HCT116 (cell line): ENCODE measurements around the gene GDI1. TPM values are rescaled to one million over a fixed set of nuclear protein-coding genes. Genes with fewer than 3 reads are reported as not detected.

ENCODE experiments used
- ATAC-seq: fragments of 200-7000 bp; cut with Tn5 transposase; 2 replicates; pipeline ENCODE4 v1.9.1; 2020; ENCODE audit warnings: mild to moderate bottlenecking, moderate library complexity
- Bru-seq: library from RNA; stranded (reverse); fragments of 400-500 nt; gene quantifications from one replicate; lab custom pipeline; 2021; lab: Mats Ljungman, UMichigan
- BruChase-seq, 2 experiments: library from RNA; stranded (reverse); fragments of 400-500 nt; gene quantifications; one replicate each; lab custom pipeline; 2021; lab: Mats Ljungman, UMichigan
- BruUV-seq: library from RNA; stranded (reverse); fragments of 400-500 nt; replicated peaks from 2 replicates; lab custom pipeline; 2021; lab: Mats Ljungman, UMichigan
- CTCF ChIA-PET: fragments of 300-600 bp; sonication (Branson Sonifier 250); formaldehyde crosslinking; loops from one replicate; lab custom pipeline; 2021; ENCODE audit warnings: antibody characterized with exemption; lab: Charles Lee
- POLR2A ChIA-PET: fragments of 300-600, 350-600 bp; sonication (Branson Sonifier 250); formaldehyde crosslinking; loops from one replicate; lab custom pipeline; 2021; ENCODE audit warnings: antibody characterized with exemption; lab: Charles Lee
- RAD21 ChIA-PET, 2 experiments: fragments of 300-600 bp; sonication (Branson Sonifier 250); formaldehyde crosslinking; loops; one replicate each; lab custom pipeline; 2023; ENCODE audit warnings: low total read pairs in 2 of 2; ENCODE audit not compliant: uncharacterized antibody in 2 of 2, unreplicated experiment in 2 of 2, low non-redundant PET in 1 of 2; lab: Charles Lee
- DNase-seq: peaks from one replicate; pipeline ENCODE4 v3.0.0-alpha.2; 2010; ENCODE audit warnings: low read depth, low spot score
- H2AFZ ChIP-seq: fragments of 200-600 bp; shearing (Covaris generic), sonication (generic); 2 replicates; pipeline ENCODE4 v1.6.1; 2017; ENCODE audit warnings: low read depth, mixed run types, mixed read lengths, antibody characterized with exemption, low read length; ENCODE audit not compliant: poor library complexity, severe bottlenecking
- H3K27ac ChIP-seq: 2 replicates; pipeline ENCODE4 v1.5.1; 2012; ENCODE audit warnings: low read depth, low read length
- H3K27me3 ChIP-seq: fragments of 200-600 bp; sonication (generic); 2 replicates; pipeline ENCODE4 v1.6.1; 2016; ENCODE audit warnings: mixed run types, low read length, mixed read lengths; ENCODE audit not compliant: insufficient read depth
- H3K36me3 ChIP-seq, 2 experiments: fragments of 200-500 bp in 1 of 2; fragments of 200-600 bp in 1 of 2; sonication (Bioruptor generic) in 1 of 2; sonication (generic) in 1 of 2; 2 replicates each; pipeline versions ENCODE4 v1.5.1 to v1.6.1; 2014 to 2016; ENCODE audit warnings: low read length in 2 of 2, inconsistent platforms in 1 of 2, mixed read lengths in 1 of 2, mixed run types in 1 of 2; ENCODE audit not compliant: insufficient read depth in 2 of 2, control insufficient read depth in 1 of 2
- H3K4me1 ChIP-seq, 2 experiments: fragments of 200-600 bp in 1 of 2; sonication (generic) in 1 of 2; 2 replicates each; pipeline versions ENCODE4 v1.5.1 to v1.6.1; 2012 to 2017; ENCODE audit warnings: low read length in 2 of 2, inconsistent platforms in 1 of 2, mild to moderate bottlenecking in 1 of 2, mixed read lengths in 1 of 2, mixed run types in 1 of 2, moderate library complexity in 1 of 2; ENCODE audit not compliant: insufficient read depth in 2 of 2, control insufficient read depth in 1 of 2
- H3K4me2 ChIP-seq: fragments of 200-600 bp; sonication (generic); 2 replicates; pipeline ENCODE4 v1.6.1; 2017; ENCODE audit warnings: mixed run types, low read length, mixed read lengths
- H3K4me3 ChIP-seq, 2 experiments: fragments of 200-600 bp in 1 of 2; sonication (generic) in 1 of 2; replicated peaks in 1 of 2; 2 replicates each; pipeline ENCODE4 v1.5.1; 2011 to 2016; ENCODE audit warnings: low read length in 2 of 2, control low read depth in 1 of 2, low read depth in 1 of 2, mild to moderate bottlenecking in 1 of 2, mixed read lengths in 1 of 2, mixed run types in 1 of 2
- H3K79me2 ChIP-seq: fragments of 200-600 bp; sonication (generic); 2 replicates; pipeline ENCODE4 v1.6.1; 2017; ENCODE audit warnings: mild to moderate bottlenecking, mixed run types, low read length, moderate library complexity, mixed read lengths; ENCODE audit not compliant: insufficient read depth
- H3K9ac ChIP-seq: fragments of 200-600 bp; sonication (generic); 2 replicates; pipeline ENCODE4 v1.6.1; 2016; ENCODE audit warnings: low read length, mixed read lengths
- H3K9me2 ChIP-seq: fragments of 200-600 bp; sonication (generic), shearing (Covaris generic); 2 replicates; pipeline ENCODE4 v1.6.1; 2017; ENCODE audit warnings: mixed run types, mild to moderate bottlenecking, moderate library complexity; ENCODE audit not compliant: insufficient read depth
- H3K9me3 ChIP-seq, 2 experiments: fragments of 200-500 bp in 1 of 2; fragments of 200-600 bp in 1 of 2; sonication (Bioruptor generic) in 1 of 2; sonication (generic) in 1 of 2; 2 replicates each; pipeline ENCODE4 v1.6.1; 2014 to 2017; ENCODE audit warnings: low read length in 2 of 2, mixed read lengths in 2 of 2, inconsistent platforms in 1 of 2, low read depth in 1 of 2, mild to moderate bottlenecking in 1 of 2, mixed run types in 1 of 2, moderate library complexity in 1 of 2; ENCODE audit not compliant: control insufficient read depth in 1 of 2, insufficient read depth in 1 of 2
- H4K20me1 ChIP-seq: fragments of 200-600 bp; sonication (generic), shearing (Covaris generic); 2 replicates; pipeline ENCODE4 v1.6.1; 2017; ENCODE audit warnings: mixed run types, mild to moderate bottlenecking, moderate library complexity; ENCODE audit not compliant: insufficient read depth
- CBX3 ChIP-seq: IDR thresholded peaks from 2 replicates; pipeline ENCODE4 v1.6.1; 2012; ENCODE audit warnings: low read depth
- CEBPB ChIP-seq: IDR thresholded peaks from 2 replicates; pipeline ENCODE4 v1.6.1; 2012; ENCODE audit warnings: low read depth
- CTCF ChIP-seq, 3 experiments: fragments of 200-600 bp in 1 of 3; sonication (generic) in 1 of 3; IDR thresholded peaks in 2 of 3; conservative IDR thresholded peaks in 1 of 3; 2 replicates each; pipeline ENCODE4 v1.5.1; 2012 to 2017; ENCODE audit warnings: low read depth in 2 of 3, low read length in 2 of 3, antibody characterized with exemption in 1 of 3, borderline replicate concordance in 1 of 3, control low read depth in 1 of 3, mild to moderate bottlenecking in 1 of 3, mixed read lengths in 1 of 3, mixed run types in 1 of 3, moderate library complexity in 1 of 3; ENCODE audit not compliant: insufficient read depth in 1 of 3
- EZH2 ChIP-seq: fragments of 200-600 bp; sonication (generic); IDR thresholded peaks from 2 replicates; pipeline ENCODE4 v1.6.1; 2017; ENCODE audit warnings: antibody characterized with exemption, mixed run types
- EZH2phosphoT487 ChIP-seq: fragments of 200-600 bp; IDR thresholded peaks from 2 replicates; pipeline ENCODE4 v1.6.1; 2018; ENCODE audit warnings: antibody characterized with exemption, borderline replicate concordance
- MAX ChIP-seq: IDR thresholded peaks from 2 replicates; pipeline ENCODE4 v1.6.1; 2012
- POLR2A ChIP-seq: IDR thresholded peaks from 2 replicates; pipeline ENCODE4 v1.7.0; 2011; ENCODE audit warnings: borderline replicate concordance; ENCODE audit not compliant: insufficient read depth, insufficient read length; ENCODE audit errors: extremely low read depth
- POLR2AphosphoS5 ChIP-seq: IDR thresholded peaks from 2 replicates; pipeline ENCODE4 v1.6.1; 2011; ENCODE audit warnings: mild to moderate bottlenecking, low read depth, low read length, moderate library complexity
- SRF ChIP-seq: IDR thresholded peaks from 2 replicates; pipeline ENCODE4 v1.6.1; 2012; ENCODE audit warnings: low read depth
- TCF7L2 ChIP-seq: IDR thresholded peaks from 2 replicates; pipeline ENCODE4 v1.7.0; 2011; ENCODE audit warnings: borderline replicate concordance, inconsistent platforms; ENCODE audit not compliant: insufficient read depth, insufficient read length; ENCODE audit errors: extremely low read depth
- YY1 ChIP-seq: IDR thresholded peaks from 2 replicates; pipeline ENCODE4 v1.6.1; 2011; ENCODE audit warnings: low read length, low read depth, moderate library complexity, mild to moderate bottlenecking; ENCODE audit not compliant: insufficient replicate concordance; ENCODE audit errors: extremely low read depth
- ZFX ChIP-seq: fragments of 450-650 bp; IDR thresholded peaks from 2 replicates; pipeline ENCODE4 v1.6.1; 2017
- ZNF274 ChIP-seq: fragments of 200-500 bp; sonication (Bioruptor generic); IDR thresholded peaks from 2 replicates; pipeline ENCODE4 v1.6.1; 2014; ENCODE audit warnings: mild to moderate bottlenecking, low read depth, low read length, inconsistent platforms
- intact Hi-C: fragments of 100-400 bp; cut with micrococcal nuclease; formaldehyde crosslinking; loops from 2 replicates; pipeline ENCODE4 v1.10.0; 2022
- long read RNA-seq: library from polyadenylated mRNA; unstranded; transcript quantifications from one replicate; pipeline ENCODE4 v2.0.0, GENCODE V29; 2021; ENCODE audit not compliant: unreplicated experiment
- polyA plus RNA-seq: library from polyadenylated mRNA; unstranded; fragments of >200 nt; gene quantifications from 2 replicates; pipeline ENCODE4 v1.2.1, GENCODE V29; 2012; ENCODE audit warnings: missing spikeins
- total RNA-seq: library from RNA; stranded (reverse); gene quantifications from one replicate; pipeline ENCODE4 v1.2.1, GENCODE V29; 2021; ENCODE audit not compliant: unreplicated experiment
- TF ChIP-seq, protein P1 (sequence below): IDR thresholded peaks from 2 replicates; pipeline ENCODE4 v1.6.1; 2012; ENCODE audit warnings: low read depth

The GDI1 gene
- total RNA-seq: 122 TPM
- 195 and 222 TPM in 2 replicates for polyA plus RNA-seq
- Bru-seq, nascent RNA: percentile 74 among the genes with signal in this experiment
- BruChase-seq, experiment 1, labeled RNA remaining after a 6-hour chase: percentile 97 among the genes with signal in this experiment
- percentile 91 among the genes with signal in this experiment for BruChase-seq, experiment 2, labeled RNA remaining after a 2-hour chase
- long read RNA-seq, transcript GDI1-206 (3 exons, 754 nt): minor isoform, 5 of 106 reads
- long read RNA-seq, transcript GDI1-204 (11 exons, 2,474 nt): major isoform, 50 of 106 reads
- long read RNA-seq, partial matches to known transcripts: 34 of 106 reads
- long read RNA-seq, other reads (novel, unspliced or antisense): 15 of 106 reads

- H3K9me3 ChIP-seq: no peaks in the 10 kb centered on the region
- ChIA-PET CTCF (no interaction called here), POLR2A (no interaction called here), RAD21 (no interaction called here)
- H3K4me2 ChIP-seq: peak within 1 kb of the TSS; percentile 77
- H3K27ac ChIP-seq: peak within 1 kb of the TSS; percentile 73
- H4K20me1 ChIP-seq: no peaks in the 10 kb centered on the region
- TF ChIP-seq YY1 (peak; percentile 88), CEBPB (no peak), CTCF (IDR thresholded peaks at IDR 0.05 in 2 of 3, conservative IDR thresholded peaks at IDR 0.05 in 1 of 3; ENCODE audit: borderline replicate concordance in 1 of 3, insufficient read depth in 1 of 3, low read depth in 2 of 3, low read length in 2 of 3) (no peak), TCF7L2 (no peak), POLR2A (no peak), EZH2 (no peak), CBX3 (no peak), ZFX (no peak), POLR2AphosphoS5 (peak; percentile 54), SRF (no peak), MAX (no peak), ZNF274 (no peak), EZH2phosphoT487 (no peak)
- TF ChIP-seq, protein P1, sequence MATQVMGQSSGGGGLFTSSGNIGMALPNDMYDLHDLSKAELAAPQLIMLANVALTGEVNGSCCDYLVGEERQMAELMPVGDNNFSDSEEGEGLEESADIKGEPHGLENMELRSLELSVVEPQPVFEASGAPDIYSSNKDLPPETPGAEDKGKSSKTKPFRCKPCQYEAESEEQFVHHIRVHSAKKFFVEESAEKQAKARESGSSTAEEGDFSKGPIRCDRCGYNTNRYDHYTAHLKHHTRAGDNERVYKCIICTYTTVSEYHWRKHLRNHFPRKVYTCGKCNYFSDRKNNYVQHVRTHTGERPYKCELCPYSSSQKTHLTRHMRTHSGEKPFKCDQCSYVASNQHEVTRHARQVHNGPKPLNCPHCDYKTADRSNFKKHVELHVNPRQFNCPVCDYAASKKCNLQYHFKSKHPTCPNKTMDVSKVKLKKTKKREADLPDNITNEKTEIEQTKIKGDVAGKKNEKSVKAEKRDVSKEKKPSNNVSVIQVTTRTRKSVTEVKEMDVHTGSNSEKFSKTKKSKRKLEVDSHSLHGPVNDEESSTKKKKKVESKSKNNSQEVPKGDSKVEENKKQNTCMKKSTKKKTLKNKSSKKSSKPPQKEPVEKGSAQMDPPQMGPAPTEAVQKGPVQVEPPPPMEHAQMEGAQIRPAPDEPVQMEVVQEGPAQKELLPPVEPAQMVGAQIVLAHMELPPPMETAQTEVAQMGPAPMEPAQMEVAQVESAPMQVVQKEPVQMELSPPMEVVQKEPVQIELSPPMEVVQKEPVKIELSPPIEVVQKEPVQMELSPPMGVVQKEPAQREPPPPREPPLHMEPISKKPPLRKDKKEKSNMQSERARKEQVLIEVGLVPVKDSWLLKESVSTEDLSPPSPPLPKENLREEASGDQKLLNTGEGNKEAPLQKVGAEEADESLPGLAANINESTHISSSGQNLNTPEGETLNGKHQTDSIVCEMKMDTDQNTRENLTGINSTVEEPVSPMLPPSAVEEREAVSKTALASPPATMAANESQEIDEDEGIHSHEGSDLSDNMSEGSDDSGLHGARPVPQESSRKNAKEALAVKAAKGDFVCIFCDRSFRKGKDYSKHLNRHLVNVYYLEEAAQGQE: no peak
- peaks cover 29% of the 10 kb centered on the region for H3K79me2 ChIP-seq
- DNase-seq (no peak), ATAC-seq (peak; percentile 68)
- H3K9ac ChIP-seq: peak within 1 kb of the TSS; percentile 59
- no peaks in the 10 kb centered on the region for H3K27me3 ChIP-seq
- peaks cover 3 to 15% of the 10 kb centered on the region in 2 experiments; a peak in 2 of 4 replicates for H3K4me1 ChIP-seq
- intact Hi-C loops: no loop called here
- H3K9me2 ChIP-seq: no peaks in the 10 kb centered on the region
- peak within 1 kb of the TSS; percentile 63 to 67 for H3K4me3 ChIP-seq
- H2AFZ ChIP-seq: no peak within 1 kb of the TSS
- BruUV-seq: no TSS peak
- H3K36me3 ChIP-seq: no peaks in the 10 kb centered on the region; a peak in 1 of 4 replicates
Observed at GRCh38 chrX:154436983-154437752, at the start of gene GDI1. GDI1 (plus strand) TSS chrX:154437154; CDS start chrX:154437255, 101 bp downstream.
